Loucy (cell line): ENCODE results near the gene TGM5.
"Not testable (repeated sequence)": the region's sequence is repeated elsewhere in the genome, so short reads cannot be mapped to it uniquely, and the experiment has no call there.

Experiments
- EZH2phosphoT487 ChIP-seq: fragments of 200-600 bp; IDR thresholded peaks from 2 replicates; pipeline ENCODE4 v1.6.1; 2018; ENCODE audit warnings: antibody characterized with exemption, mild to moderate bottlenecking, moderate library complexity, borderline replicate concordance
- TF ChIP-seq, protein P1 (sequence below): fragments of 200-600 bp; sonication (generic); conservative IDR thresholded peaks from 2 replicates; pipeline ENCODE4 v1.5.1; 2014; ENCODE audit warnings: mild to moderate bottlenecking, antibody characterized with exemption, low read length

DNA sequence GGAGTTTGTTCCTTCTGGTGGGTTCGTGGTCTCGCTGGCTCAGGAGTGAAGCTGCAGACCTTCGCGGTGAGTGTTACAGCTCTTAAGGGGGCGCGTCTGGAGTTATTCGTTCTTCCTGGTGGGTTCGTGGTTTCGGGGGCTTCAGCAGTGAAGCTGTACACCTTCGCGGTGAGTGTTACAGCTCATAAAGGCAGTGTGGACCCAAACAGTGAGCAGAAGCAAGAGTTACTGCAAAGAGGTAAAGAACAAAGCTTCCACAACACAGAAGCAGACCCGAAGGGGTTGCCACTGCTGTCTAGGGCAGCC lies 40.8 kb downstream of the TGM5 start:
- TF ChIP-seq, protein P1, sequence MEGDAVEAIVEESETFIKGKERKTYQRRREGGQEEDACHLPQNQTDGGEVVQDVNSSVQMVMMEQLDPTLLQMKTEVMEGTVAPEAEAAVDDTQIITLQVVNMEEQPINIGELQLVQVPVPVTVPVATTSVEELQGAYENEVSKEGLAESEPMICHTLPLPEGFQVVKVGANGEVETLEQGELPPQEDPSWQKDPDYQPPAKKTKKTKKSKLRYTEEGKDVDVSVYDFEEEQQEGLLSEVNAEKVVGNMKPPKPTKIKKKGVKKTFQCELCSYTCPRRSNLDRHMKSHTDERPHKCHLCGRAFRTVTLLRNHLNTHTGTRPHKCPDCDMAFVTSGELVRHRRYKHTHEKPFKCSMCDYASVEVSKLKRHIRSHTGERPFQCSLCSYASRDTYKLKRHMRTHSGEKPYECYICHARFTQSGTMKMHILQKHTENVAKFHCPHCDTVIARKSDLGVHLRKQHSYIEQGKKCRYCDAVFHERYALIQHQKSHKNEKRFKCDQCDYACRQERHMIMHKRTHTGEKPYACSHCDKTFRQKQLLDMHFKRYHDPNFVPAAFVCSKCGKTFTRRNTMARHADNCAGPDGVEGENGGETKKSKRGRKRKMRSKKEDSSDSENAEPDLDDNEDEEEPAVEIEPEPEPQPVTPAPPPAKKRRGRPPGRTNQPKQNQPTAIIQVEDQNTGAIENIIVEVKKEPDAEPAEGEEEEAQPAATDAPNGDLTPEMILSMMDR = not testable (repeated sequence)
- TF ChIP-seq EZH2phosphoT487 = not testable (repeated sequence)
